Measurements from ENCODE around the gene FAM53A.
"Not testable (repeated sequence)": the region's sequence is repeated elsewhere in the genome, so short reads cannot be mapped to it uniquely, and the experiment has no call there.

The FAM53A gene

DNA sequence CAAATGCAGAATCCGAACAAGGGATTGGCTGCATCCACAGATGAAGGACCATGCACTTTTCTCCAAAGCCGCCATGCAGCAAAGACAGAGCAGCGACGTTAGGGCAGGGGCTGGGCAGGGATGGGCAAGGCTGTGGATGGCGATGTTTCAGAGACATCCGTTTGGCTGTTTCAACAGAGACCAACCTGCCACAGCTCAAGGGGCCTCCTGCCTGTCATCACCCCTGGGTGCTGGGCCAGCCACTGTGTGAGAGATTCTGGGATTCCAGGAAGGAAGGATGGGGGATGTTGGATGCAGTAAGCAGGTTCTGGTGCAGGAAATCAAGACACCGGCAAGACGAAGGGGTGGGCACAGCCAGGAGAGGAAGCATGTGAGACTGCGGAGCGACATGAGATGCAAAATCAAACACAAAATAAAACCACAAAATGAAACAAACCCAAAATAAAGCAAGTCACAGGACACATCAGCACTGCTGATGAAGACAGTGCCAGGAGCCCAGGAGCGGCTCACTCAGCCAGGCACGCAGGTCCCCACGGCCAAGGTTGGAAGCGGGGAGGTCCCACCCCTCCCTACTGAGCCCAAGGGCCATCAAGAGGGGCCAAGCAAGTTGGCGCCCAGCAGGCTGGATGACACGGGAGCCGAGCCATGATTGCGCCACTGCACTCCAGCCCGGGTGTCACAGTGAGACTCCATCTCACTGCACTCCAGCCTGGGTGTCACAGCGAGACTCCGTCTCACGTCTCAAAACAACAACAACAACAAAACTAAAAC lies 68.1 kb downstream of the FAM53A start:
- DNase-seq: no peak

- DNase-seq: no peak
Measured at GRCh38 chr4:1614854-1615595, 69.1 kb downstream of the FAM53A start.

DNA sequence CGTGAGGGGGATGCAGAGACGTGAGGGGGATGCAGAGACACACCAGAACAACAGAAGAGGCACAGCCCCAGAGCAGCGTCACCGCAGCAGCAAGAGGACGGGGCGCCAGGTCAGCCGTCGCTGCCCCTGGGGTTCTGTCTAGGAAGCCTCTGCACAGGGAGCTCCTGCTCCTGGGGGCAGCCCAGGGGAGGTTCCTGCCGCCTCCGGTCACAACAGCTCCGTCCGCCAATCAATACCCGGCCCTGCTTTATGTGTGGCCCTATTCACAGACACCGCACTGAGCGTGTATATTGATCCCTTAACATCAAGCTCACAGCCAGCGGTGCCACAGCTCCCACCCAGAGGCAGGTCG lies 69.6 kb downstream of the FAM53A start:
- no peak for DNase-seq

- DNase-seq: no peak
Measured at GRCh38 chr4:1614049-1614448, 70.1 kb downstream of the FAM53A start.

GRCh38 chr4:1613099-1613495 lies 71.0 kb downstream of the FAM53A start:
- no peak for DNase-seq

DNA sequence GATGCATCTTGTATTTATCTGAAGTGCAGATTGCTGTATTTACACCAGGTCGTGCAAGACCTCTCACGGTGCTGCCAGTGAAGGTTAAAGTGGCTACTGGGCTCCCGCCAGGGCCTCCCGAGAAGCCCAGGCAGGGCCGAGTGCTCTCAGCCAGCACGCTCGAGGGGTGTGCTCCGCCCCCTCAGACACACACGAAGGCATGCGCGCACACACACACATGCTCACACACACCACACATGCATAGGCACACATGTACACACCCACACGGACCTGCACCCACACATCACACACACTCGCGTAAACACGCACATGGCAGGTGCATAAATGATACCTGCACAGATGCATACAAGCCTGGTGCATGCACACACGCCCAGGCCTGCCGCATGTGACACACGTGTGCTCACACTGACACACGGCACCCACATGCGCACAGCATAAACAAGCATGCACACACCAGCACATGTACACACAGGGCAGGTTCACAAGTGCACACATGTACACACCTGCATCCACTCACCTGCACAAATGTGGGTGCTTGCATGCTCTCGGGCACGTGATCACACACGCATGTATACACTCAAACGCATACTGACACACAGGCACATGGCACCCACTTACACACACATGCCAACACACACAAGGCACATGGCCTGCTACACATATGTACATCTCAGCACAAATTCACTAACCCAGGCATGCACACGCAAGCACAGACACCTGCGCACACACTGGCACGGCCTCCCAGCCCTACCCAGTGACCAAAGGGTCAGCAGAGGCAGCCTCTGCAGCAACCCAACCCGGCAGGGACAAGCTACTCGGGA lies 71.6 kb downstream of the FAM53A start:
- no peak for DNase-seq

- DNase-seq: no peak
Measured at GRCh38 chr4:1611501-1611870, 72.6 kb downstream of the FAM53A start.

DNA sequence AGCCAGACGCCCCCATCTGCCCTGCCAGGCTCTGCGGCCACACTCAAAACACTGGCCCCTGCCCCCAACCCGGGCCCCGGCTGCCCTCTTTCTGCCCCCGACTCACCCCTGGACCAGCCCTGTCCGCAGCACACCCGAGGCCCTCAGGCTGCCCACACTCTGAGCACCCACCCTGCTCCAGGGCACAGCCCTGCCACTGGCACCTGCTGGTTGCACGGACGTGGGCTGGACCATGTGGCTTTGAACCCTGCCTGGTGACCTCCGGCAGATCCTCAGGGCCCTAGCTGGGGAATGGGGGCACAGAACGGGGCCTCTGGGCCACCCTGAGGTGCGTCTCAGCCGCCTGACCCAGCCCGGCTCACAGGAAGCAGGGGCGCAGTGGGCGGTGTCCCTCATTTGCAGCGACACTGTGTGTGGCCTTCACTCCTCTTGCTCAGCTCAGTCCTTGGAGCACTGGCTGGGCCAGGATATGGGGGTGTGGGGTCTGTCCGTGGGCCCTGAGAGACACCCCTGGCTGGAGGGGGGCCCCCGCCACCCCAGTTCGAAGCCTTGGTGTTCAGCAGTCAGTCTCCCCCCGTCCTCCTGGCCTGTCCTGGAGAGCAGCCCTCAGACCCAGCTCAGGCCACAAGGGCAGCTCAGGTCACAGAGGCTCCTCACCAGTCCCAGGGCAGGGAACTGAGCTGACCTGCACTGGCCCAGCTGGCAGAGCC lies 73.2 kb downstream of the FAM53A start:
- no peak for DNase-seq

DNA sequence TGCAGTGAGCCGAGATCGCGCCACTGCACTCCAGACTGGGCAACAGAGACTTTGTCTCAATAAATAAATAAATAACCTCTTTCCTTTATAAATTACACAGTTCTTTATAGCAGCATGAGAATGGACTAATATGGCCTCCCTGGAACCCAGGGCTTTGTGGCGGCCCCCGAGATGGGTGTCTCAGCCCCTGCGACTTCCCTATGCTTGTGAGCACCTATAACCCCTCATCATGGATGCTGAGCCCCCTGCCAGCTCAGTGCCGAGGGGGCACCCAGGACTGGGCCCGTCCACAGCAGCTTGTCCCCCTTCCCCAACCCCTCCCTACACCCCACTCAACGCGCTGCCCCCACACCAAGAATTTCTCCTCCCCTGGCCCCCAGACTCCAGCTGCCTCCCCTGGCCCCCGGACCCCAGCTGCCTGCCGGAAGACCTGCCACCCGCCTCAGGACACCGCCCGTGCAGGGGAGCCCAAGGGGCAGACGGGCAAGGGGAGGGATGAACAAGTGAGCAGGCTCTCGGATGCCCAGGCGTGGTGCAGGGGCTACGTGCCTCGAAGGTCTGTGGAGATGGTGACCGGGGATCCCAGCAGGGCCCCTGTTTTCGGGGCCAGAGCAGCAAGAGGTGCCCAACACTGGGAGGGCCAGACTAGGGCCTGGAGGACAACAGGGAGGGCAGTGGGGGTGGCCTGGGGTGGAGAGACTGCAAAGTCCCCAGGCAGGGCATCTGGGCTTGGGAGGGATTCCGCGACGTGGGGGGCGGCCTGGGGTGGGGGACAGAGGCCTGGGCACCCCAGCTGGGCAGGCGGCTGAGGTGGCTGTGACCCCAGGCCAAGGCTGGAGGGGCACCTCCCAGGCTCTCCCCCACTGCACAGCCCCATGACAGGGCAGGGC lies 74.0 kb downstream of the FAM53A start:
- DNase-seq: no peak

- no peak for DNase-seq
Measured at GRCh38 chr4:1608821-1609500, 75.2 kb downstream of the FAM53A start.

- no peak for DNase-seq
Measured at GRCh38 chr4:1608196-1608820, 75.8 kb downstream of the FAM53A start.

- not testable (repeated sequence) for DNase-seq
Measured at GRCh38 chr4:1607436-1608195, 76.5 kb downstream of the FAM53A start.

DNA sequence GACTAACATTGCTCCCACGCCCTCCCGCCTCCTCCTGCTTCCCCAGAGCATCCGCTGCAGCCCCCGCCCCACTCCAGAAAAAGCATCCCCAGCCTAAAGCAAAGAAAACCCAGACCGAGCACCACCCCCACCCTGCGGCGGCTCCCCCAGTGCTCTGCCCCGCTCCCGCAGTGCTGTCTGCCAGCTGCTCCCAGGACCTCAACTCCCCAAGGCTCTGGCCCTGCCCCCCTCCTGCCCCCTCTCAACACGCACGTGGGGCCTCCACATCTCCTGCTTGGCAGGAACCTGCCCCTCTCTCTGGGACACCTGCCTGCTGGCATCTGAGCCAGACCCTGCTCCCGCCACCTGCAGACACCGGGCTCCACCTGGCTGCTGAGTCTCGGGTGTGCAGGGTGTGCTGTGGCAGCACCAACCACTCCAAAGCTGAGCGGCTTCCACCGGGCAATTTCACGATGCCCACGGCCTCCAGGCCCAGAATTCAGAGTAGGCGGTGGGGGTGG lies 79.4 kb downstream of the FAM53A start:
- DNase-seq: peak; percentile 23

GRCh38 chr4:1604181-1604705 lies 79.9 kb downstream of the FAM53A start:
- no peak for DNase-seq

DNA sequence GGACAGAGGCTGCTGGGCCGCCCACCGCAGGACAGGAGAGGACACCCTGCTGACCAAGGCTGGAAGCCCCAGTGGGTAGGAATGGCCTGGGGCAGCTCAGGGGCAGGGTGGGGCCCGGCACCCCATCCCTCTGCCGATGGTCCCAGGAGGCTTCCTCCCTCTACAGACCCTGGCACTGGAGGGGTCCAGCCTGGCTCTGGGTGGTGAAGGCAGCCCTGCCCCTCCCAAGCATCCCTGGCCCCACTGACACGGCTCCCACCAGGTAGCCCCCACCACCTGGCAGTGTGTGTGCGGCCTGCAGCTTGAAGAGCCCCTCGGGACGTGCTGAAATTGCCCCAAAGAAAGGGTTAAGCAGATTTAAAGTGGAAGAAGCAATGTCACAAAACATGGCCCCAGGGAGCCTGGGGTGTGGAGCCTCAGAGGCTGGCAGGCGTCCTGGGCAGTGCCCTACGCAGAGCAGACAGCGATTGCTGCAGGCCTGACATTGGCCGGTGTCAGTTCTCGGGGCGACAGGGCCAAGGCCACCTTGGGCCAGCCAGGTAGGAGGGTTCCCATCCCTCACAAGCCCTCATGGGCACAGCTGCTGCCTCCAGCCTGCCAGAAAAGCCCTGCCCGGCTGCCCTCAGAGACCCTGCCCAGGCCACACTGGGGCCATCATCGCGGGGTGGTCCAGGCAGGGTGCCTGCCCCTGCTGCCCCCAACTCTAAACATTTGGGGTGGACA lies 80.5 kb downstream of the FAM53A start:
- DNase-seq: no peak

DNA sequence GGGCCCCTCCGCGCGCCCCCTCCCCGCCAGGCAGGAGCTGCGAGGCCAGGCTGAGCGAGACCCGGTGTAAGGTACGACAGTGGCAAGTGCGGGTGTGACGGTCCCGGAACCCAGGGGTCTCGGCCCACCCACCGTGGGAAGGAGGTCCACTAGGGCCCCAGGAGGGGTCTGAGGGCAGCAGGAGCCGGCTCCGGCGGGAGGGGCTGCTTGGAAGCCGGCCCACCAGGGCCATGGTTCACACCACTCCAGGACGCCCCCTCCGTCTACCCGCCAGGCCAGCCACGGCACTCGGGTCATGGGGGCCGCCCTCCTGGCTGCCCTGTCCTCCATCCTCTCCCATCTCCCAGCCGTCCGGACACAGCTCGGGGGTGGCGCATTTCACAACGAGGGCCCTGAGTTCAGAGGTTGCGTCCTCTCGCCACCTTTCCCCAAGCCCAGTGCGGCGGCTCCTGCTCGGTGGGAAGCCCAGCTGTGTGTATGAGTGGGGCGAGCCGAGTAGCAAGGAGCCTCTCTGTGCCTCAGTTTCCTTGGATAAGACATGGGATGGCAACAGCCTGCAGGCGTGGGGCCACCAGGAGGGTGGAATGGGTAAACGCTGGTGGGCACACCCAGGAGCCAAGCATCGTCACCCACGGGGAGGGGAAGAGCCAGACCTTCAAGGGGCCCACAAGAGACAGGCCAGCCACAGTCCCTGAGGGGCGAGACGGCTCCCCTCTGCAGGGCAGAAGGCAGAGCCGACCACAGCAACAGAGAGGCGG lies 81.3 kb downstream of the FAM53A start:
- DNase-seq: no peak

DNA sequence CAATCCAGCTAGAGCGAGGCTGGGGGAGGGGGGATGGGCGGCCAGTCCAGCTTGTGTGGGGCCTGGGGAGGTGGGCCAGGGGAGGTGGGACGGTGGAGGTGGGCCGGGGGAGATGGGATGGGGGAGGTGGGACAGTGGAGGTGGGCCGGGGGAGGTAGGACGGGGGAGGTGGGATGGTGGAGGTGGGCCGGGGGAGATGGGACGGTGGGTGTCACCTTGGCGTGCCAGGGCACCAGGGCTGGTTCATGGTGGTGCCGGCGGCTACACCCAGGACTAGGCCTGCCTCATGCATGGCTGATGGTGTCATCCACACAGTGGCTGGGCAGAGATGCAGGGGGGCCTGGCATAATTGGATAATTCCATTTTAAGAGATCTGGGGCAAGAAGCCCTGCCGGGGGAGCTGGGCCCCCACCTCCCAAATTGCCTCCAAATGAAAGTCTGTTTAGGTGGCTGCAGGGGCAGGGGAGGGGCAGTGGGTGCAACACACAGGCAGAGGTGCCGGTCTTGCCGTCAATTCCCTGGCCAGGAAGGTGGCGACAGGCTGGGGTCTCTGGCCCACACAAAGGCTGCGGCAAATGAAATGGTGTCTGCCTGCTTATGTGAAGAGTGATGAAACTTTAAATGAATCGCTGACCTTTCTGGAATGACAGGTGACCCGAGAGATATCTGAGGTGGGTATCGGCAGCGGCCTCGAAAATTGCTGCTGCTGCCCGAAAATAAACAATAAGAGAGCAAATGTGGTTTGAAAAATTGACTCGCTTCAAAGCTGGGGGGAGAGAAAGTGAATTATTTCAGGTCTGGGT lies 82.1 kb downstream of the FAM53A start:
- no peak for DNase-seq

- DNase-seq: no peak
Measured at GRCh38 chr4:1601533-1601835, 82.6 kb downstream of the FAM53A start.

All from activated CD4-positive, alpha-beta T cell treated with anti-CD3 and anti-CD28 coated beads, Interleukin-2, Interleukin-6, amounts not matched to agents 100 ng/mL and 50 ng/mL, durations not matched to agents 16 hours and 8 hours (primary cell).